Measurements from ENCODE around the gene PIK3CA.

DNA sequence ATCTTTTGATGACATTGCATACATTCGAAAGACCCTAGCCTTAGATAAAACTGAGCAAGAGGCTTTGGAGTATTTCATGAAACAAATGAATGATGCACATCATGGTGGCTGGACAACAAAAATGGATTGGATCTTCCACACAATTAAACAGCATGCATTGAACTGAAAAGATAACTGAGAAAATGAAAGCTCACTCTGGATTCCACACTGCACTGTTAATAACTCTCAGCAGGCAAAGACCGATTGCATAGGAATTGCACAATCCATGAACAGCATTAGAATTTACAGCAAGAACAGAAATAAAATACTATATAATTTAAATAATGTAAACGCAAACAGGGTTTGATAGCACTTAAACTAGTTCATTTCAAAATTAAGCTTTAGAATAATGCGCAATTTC is 86.0 kb downstream of the PIK3CA start:
- TF ChIP-seq, protein P1, sequence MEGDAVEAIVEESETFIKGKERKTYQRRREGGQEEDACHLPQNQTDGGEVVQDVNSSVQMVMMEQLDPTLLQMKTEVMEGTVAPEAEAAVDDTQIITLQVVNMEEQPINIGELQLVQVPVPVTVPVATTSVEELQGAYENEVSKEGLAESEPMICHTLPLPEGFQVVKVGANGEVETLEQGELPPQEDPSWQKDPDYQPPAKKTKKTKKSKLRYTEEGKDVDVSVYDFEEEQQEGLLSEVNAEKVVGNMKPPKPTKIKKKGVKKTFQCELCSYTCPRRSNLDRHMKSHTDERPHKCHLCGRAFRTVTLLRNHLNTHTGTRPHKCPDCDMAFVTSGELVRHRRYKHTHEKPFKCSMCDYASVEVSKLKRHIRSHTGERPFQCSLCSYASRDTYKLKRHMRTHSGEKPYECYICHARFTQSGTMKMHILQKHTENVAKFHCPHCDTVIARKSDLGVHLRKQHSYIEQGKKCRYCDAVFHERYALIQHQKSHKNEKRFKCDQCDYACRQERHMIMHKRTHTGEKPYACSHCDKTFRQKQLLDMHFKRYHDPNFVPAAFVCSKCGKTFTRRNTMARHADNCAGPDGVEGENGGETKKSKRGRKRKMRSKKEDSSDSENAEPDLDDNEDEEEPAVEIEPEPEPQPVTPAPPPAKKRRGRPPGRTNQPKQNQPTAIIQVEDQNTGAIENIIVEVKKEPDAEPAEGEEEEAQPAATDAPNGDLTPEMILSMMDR (IDR thresholded peaks at IDR 0.05) = no peak
- TF ChIP-seq POLR2A (IDR thresholded peaks at IDR 0.05) = no peak
